Activated T-helper 1 cell treated with anti-CD3 and anti-CD28 coated beads, Interleukin-2, amount 50 U/mL, for 16 hours (primary cell): ENCODE data around the gene ALDOB.

Source experiments
- DNase-seq, 2 donors: peaks; one replicate each; pipeline ENCODE4 v3.0.0-alpha.2; 2020; ENCODE audit warnings: low read depth in 1 of 2, low spot score in 1 of 2

Gene ALDOB

GRCh38 chr9:101427957-101428655 is 7.5 kb downstream of the ALDOB start:
- no peak for DNase-seq

DNA sequence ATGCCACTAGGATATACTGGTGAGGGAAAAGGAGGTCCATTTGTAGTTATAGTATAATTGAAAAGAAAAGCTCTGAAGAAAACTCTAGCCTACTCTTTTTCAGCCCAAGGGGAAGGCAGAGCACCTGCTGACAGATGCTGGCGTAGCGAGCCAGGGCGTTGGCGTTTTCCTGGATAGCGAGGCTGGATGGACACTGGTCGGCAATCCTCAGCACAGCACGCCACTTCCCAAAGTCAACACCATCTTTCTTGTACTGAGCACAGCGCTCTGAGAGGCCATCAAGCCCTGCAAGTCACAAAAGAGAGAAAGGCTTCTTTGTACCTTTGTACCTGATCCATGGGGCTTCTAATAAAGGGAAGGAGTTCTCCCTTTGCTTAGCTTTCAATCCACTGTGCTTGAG is 8.2 kb downstream of the ALDOB start:
- DNase-seq: no peak

GRCh38 chr9:101421653-101422065 is 13.9 kb downstream of the ALDOB start:
- no peak for DNase-seq

GRCh38 chr9:101419863-101420262 is 15.7 kb downstream of the ALDOB start:
- DNase-seq: no peak

DNA sequence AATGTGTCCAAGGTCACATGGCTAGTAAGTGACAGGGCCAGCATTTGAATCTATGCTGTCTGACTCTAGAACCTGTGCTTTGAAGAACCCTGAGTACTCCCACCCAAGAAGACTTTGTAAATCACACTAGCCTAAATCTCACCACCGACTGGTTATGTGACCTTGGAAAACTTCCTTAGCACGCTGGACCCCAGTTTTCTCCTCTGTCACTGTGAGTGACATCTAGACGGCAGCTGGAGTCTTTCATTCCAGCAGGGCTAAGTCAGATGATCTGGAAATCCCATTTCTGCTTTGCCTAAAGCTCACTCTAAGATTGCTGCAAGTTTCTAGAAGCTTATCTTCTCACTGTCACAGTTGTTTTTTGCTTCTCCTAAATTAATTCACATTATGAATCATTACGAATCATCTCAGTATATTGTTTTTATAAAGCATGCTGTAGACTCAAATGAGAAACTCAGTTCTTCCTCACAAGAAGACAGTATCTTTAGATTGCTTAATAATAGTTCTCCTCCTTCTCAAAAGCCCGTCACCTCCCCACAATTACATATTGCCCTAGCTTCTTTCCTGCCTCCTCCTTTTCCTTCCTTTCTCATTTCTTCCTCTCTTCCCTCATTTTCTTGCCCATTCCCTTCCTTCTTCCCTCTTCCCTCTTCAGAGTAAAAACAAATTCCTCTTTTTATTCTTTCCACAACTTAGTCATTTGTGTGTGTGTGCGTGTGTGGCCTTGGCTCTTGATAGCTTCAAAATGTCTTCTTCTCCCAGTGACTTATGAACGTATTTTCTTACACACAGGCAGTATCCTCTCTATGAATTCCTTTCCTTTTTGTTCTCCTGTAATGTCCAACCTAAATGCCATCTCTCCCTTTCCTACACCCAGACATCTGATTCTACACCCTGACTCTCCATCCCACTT is 16.8 kb downstream of the ALDOB start:
- no peak for DNase-seq

GRCh38 chr9:101417977-101418376 is 17.6 kb downstream of the ALDOB start:
- no peak for DNase-seq

DNA sequence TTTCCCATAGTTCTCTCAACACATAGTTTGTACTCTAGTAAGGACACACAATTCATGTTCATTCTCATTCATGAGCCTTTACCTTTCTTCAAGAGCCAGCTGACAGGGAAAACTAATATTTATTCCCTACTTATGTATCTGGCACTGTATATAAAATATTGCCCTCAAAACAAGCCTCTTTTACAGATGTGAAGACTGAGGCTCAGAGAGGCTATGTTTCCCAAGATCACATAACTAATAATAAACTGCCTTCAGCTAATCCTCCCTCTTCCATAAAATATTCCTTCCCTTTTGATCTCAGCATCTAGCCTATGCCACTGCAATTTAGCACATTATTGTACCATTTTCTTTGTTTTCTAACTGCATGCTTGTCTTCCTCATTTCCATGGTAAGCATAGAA is 18.2 kb downstream of the ALDOB start:
- no peak for DNase-seq

DNA sequence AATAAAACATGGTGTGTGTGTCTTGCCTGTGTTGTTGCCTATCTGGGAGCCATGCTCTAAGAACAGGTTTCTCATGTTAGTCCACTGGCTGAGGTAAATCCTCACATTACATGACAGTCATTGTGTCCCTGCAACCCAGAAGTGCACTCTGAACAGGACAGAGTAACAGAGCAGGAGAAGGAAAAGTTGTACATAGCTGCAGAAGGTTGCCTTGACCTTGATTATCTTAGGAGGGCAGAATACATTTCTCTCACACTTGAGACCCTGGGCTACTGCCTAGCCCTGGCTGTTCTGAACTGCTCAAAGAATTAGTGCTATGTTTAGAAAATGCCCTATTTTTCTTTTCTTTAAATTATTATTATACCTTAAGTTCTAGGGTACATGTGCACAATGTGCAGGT is 20.0 kb downstream of the ALDOB start:
- DNase-seq: no peak

- no peak for DNase-seq
These were observed 20.7 kb downstream of the ALDOB start for GRCh38 chr9:101414839-101415238.

DNA sequence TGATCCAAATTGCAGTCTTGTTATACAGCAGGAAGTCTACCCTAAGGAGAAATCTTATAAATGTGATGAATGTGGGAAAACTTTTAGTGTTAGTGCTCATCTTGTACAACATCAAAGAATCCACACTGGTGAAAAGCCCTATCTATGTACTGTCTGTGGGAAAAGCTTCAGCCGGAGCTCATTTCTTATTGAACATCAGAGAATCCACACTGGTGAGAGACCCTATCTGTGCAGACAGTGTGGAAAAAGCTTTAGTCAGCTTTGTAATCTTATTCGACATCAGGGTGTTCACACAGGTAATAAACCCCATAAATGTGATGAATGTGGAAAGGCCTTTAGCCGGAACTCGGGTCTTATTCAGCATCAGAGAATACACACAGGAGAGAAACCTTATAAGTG is 26.5 kb downstream of the ALDOB start:
- DNase-seq: no peak

GRCh38 chr9:101408374-101409078 is 27.0 kb downstream of the ALDOB start:
- DNase-seq: no peak

DNA sequence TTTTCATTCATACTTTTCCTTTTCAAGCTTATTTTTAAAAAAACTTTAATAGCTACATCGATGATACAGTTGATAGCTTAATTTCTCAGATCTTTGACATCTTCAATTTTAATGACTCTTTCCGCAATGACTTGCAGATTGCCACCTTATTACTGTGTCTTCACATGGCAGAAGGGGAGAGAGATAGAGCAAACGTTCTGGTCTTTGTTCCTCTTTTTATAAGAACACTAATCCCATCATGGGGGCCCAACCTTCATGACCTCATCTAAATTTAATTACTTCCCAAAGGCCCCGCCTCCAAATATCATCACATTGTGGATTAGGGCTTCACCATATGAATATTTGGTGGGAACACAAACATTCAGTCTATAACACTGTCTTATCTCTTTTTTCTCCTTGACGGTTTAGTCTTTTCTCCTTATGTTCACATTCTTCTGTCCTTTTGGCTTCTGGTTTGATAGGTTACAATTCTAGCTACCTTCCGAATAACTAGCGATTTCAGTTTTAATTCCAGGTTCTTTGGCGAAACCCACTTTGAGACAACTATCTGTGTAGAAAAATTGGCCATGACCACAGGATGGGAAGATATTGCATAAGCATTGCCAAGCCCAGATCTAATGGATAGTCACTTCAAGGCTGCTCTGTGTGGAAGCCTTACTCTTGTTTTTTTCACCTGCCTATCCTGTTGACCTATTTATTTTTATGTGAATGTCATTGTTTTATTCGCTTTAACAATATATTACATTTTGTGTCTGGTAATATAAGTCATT is 31.9 kb downstream of the ALDOB start:
- no peak for DNase-seq

GRCh38 chr9:101400120-101400519 is 35.5 kb downstream of the ALDOB start:
- DNase-seq: no peak

DNA sequence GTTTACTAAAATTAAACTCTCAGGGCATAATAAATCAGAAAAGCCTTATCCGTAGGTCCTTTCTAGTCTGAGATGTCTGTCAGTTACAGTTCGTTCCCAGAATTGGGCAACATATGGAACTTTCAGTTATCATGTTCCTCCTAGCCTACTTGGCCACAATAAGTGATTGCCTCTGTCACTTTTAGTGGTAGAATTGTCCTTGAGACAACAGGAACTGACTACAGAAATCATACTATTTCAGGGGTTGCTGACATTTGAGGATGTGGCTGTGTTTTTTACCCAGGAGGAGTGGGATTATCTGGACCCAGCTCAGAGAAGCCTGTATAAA is 36.0 kb downstream of the ALDOB start:
- no peak for DNase-seq

DNA sequence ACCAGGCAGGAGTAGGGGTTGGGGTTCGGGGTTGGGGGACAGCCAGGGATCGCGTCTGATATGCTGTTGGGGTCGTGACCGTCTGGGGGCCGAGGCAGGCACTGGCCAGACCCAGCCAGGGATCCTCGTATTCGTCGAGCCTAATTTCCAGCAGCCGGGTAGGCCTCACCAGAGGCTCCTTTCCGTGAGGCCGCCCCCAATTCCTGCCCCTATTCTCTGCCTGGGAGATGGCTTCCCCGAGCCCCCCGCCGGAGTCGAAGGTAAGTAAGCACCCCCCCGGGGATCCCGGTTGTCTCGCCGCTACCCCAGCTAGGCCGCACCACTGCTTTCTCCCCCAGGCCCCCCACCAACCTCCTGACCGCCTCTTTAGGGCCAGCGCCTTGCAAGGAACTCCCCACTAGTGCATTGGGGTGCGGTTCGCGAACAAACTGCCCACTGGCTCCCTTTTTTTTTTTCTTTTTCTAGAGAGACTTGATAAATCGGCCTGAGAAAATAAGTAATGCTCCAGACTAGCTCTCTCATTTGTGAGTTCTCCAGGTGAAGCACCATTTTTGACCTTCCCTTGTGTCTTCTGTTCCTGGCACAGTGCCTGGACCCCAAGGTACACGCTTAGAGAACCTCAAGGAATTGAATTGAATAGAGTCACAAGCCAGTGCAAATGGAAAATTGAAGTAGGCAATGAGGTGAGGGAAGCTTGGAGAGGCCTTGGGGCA is 36.5 kb downstream of the ALDOB start:
- DNase-seq: peak in 1 of 2 donors; percentile 5

DNA sequence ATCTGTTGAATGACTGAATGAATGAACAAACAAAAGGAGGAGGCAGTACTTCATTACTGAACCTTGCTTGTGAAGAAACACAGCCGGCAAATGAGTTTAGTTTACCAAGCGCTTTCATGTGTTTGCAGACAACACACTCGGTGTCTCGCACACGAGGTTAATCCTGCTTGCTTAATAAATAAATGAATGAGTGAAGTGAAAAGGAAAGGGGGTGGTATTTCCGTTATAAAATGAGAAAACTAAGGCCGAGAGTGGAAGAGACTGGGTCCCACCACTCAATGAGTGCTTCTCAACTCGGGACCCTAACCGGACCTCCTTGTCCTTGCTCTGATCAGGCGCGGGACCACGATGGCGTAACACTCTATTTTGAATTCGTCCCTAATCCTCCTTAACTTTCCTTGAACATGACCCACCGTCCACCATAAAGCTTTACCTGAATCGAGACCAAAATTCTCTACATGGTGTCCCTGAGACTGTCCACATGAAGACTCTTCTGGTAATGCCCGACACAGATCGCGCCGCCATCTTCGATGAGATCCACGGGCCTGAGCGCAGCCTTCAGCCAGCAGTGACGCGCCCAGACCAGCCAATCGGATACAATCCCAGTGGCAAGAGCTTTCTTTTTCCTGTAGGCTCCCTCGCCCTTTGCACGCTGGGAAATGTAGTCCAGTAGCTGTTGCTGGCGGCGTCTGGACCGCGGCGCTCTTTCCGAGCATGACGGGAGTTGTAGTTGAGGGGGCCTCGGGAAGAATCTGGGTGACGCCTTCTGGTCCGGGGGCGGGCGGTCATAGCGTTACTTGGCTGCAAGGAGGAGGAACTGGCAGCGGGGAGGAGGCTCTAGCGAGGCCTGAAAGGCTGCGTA is 37.3 kb downstream of the ALDOB start, which contains the start of the genes MRPL50 and ZNF189:
MRPL50 (minus strand) TSS at position 551 of the 862 bp plus-strand sequence; CDS start at position 525, 26 bp downstream.
ZNF189 (plus strand) TSS at position 784 of the 862 bp plus-strand sequence. CDS start 306 bp downstream, outside the sequence.
- DNase-seq: peak; percentile 86 to 90

DNA sequence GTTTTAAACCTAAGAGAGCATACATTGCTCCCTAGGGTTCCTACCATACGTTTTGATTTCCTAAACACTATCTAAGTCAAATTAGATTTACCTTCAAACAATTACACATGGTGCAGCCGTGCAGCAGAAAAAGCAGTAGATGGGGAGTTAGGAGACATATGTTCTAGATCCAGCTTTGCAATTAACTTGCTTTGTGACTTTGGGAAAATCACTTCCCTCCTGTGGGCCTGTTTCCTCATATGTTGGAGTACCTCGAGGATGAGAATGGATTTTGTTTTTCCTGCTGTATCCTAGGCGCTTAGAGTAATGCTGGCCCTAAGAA is 37.9 kb downstream of the ALDOB start:
- DNase-seq: no peak

- no peak for DNase-seq
These were observed 40.9 kb downstream of the ALDOB start for GRCh38 chr9:101394687-101395086.

- no peak for DNase-seq
These were observed 42.4 kb downstream of the ALDOB start for GRCh38 chr9:101393135-101393534.
